ENCODE measurements around the gene ATF6B.
"Not testable (repeated sequence)": the region's sequence is repeated elsewhere in the genome, so short reads cannot be mapped to it uniquely, and the experiment has no call there.

The ATF6B gene

GRCh38 chr6:32079566-32080290, 48.3 kb downstream of the ATF6B start:
- no peak for DNase-seq

GRCh38 chr6:32076321-32076809, 51.7 kb downstream of the ATF6B start:
- no peak for DNase-seq

- DNase-seq = no peak
Observed at GRCh38 chr6:32075781-32076180, 52.3 kb downstream of the ATF6B start.

DNA sequence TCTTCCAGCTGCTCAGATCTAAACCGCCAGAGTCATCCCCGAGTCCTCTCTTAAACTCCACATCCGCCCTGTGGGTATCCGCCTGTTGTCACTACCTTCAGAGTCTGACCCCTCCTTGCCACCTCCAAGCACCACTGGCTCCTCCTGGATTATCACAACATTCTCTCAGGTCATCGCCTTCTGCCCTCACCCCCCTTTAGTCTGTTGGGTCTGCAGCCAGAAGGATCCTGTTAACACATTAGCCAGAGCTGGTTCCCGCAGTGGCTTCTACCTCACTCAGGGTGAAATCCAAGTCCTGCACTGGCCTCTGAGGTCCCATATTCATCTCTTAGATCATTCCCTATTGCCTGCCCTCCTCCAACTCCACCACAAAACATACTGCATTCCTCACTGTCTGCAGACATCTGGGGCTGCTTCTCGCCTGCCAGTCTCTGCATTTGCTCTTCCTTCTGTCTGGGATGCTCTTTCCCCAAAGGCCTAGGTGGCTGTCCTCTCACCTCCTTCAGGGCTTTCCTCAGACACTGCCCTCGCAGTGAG, 53.0 kb downstream of the ATF6B start:
- no peak for DNase-seq

- DNase-seq = no peak
Observed at GRCh38 chr6:32073613-32074012, 54.4 kb downstream of the ATF6B start.

DNA sequence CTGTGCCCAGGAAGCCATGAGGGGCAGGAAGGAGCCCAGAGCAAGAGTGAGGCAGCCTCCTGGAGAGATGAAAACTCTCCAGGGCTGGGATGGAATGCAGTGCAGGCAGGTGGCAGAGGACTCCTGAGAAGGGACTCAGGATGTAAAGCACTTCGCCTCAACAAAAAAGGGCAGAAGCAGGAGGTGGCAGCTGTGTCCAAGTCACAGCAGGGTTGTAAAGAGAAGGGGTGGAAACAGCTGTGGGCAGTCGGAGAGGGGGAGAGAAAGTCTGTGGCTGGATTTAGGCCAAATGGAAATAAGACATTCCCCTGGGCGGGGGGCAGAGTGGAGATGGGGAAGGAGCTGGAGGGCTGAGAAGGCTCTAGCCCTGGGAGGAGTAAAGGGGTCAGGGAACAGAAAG, 54.9 kb downstream of the ATF6B start:
- DNase-seq = no peak

DNA sequence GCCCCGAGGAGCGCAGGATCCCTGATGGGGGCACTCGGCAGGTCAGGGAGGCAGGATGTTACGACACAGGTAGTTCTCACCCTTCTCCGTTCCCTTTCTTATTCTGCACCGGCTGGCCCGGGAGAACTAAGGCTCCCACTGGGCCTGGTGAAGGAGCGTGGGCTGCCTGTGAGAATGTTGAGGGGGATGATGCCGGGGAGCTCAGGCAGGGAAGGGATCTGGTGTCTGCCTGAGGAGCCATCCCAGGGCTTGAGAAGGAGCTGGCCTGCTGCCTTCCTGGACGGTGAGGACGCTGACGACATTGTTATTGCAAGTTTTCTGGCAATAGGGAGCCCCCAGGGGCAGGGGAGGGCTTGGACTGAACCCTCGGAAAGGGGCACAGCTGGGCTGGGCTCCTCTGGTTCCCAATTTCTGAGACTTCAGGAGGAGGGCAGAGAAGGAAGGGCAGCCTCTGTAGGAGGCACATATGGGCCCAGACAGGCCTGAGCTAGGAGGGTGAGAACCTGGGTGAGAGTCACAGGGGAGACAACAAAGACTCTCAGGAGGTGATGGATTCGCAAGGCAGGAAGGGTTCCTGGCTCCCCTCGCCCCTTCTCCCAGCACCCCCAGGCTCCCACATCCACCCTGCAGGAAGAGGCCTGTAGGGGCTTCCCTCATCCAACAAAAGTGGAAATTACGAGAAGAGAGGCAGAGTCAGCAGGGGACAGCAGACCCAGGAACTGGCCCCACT, 57.1 kb downstream of the ATF6B start:
- DNase-seq = no peak

DNA sequence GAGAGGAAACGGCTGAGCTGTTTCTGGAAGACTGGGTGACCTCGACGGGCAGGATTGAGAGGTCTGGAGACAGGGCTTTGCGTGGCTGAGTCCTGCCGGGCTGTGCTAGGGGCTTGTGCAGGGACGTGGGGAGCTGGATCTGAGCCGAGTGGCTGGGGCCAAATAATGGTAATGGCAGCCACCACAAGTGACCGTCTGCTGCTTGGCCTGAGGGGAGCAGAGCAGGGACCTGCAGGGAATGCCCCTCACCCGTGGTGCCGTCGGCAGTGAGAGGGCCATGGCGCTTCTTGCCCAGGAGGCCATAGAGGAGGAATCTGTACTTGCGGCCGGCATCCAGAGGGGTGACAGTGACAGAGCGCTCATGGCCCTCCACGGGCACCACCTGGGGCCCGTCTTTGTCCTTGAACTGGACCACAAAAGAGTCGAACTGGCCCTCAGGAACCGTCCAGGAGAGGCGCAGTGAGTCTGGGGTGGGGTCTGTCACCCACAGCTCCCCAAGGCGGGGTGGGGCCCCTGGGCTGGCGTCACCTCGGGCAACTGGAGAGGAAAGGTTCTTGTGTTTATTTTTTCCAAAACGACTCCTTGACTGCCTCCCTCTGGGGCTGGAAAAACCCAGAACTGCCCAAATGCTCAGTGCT, 58.0 kb downstream of the ATF6B start:
- no peak for DNase-seq

- DNase-seq = no peak
Observed at GRCh38 chr6:32069460-32069859, 58.6 kb downstream of the ATF6B start.

GRCh38 chr6:32068867-32069266, 59.2 kb downstream of the ATF6B start:
- no peak for DNase-seq

DNA sequence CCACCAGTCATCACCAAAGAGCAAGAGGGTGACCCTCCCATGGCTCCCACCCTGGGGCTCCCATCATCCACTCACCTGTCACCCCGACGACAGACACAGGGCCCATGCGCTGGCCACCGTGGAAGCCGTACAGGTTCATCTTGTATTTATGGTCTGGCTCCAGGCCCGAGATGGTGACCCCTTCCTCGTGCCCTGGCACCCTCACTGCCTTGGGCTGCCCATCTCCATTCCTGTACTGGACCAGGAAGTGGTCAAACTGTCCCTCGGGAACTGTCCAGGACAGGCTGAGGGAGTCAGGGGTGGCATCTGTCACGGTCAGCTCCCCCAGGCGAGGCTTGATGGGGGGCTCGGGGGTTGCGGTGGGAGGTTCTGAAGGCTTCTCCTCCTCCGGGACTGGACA, 59.7 kb downstream of the ATF6B start:
- not testable (repeated sequence) for DNase-seq

DNA sequence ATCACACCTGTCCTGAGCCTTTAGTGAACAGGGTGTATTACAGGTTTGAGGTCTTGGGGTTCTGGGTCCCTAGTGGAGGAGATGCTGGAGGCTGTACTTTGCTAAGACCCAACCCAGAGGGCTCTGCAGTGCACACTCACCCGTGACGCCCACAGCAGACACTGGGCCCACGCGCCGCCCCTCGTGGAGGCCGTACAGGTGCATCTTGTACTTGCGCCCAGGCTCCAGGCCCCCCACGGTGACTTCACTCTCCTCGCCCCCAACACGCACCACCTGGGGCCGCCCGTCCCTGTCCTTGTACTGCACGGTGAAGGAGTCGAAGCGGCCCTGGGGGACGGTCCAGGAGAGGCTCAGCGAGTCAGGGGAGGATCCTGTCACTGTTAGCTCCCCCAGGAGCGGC, 60.5 kb downstream of the ATF6B start:
- DNase-seq = not testable (repeated sequence)
